NCI-H1092 (cell line): ENCODE data around the gene MEIS3.
A peak's percentile ranks its signal among the peaks of the same experiment; 100 is the strongest.
"Not testable (repeated sequence)": the region's sequence is repeated elsewhere in the genome, so short reads cannot be mapped to it uniquely, and the experiment has no call there.

Experiments
- DNase-seq: peaks from one replicate; lab custom pipeline; 2025; lab: John Stamatoyannopoulos, UW

Gene MEIS3

DNA sequence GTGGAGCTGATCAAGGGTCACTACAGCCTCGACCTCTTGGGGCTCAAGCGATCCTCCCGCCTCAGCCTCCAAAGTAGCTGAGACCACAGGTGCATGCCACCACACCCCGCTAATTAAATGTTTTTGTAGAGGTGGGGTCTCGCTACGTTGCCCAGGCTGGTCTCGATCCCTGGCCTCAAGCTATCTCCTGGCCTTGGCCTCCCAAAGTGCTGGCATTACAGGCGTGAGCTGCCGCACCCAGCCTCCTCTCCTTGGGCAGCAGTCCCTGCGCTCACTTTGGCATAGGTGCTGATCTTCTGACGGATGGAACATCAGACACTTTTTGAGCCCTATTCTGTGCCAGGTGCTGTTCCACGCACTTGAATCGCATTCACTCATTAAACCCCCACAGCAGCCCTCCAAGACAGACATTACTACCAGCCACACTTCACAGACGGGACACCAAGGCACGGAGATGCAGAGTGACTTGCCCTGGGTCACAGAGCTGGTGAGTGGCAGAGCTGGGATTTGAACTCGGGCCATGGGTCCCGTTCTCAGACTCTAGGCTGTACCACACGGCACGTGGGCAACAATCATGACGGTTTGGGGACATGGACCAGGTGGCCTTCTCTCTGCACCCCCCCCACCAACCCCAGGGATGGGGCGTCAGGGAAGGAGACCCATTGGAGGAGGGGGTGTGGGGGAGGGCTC is 3.2 kb downstream of the MEIS3 start:
- DNase-seq = no peak

GRCh38 chr19:47414469-47414868 is 4.9 kb downstream of the MEIS3 start:
- no peak for DNase-seq

- DNase-seq = no peak
Measured at GRCh38 chr19:47413941-47414340, 5.4 kb downstream of the MEIS3 start.

GRCh38 chr19:47411696-47412095 is 7.6 kb downstream of the MEIS3 start:
- DNase-seq = not testable (repeated sequence)

GRCh38 chr19:47411101-47411500 is 8.2 kb downstream of the MEIS3 start:
- no peak for DNase-seq

GRCh38 chr19:47408156-47408938 is 11.0 kb downstream of the MEIS3 start:
- no peak for DNase-seq

- no peak for DNase-seq
Measured at GRCh38 chr19:47407417-47407774, 11.9 kb downstream of the MEIS3 start.

DNA sequence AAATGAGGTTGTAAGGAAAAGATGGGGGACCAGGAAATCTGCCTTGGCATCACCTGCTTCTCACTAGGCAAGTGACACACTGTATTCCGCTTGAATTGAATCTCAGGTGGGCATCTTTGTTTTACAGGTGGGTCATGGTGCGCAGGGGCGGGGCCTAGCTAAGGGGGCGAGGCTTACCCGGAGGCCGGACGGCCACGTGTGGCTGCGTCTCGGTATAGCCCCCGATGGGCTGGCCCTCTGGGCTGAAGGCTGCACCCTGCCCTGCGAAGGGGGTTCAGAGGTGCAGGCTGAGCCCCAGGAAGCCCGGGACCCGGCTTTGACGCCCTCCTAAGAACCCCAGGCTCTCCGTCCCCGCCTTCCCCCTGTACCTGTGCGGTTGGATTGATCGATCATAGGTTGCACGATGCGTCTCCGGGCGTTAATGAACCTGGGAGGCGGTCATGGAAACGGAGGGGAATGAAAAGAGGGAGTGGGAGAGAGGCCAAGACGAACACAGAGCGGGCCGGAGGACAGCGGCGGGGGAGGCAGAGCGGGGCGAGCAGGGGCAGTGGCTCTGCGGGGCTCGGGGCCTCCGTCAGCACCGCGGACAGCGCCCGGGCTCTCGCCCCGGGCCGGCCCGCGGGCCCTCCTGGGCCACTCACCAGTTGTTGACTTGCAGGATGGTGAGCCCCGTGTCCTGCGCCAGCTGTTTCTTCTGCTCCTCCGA is 12.5 kb downstream of the MEIS3 start:
- no peak for DNase-seq

DNA sequence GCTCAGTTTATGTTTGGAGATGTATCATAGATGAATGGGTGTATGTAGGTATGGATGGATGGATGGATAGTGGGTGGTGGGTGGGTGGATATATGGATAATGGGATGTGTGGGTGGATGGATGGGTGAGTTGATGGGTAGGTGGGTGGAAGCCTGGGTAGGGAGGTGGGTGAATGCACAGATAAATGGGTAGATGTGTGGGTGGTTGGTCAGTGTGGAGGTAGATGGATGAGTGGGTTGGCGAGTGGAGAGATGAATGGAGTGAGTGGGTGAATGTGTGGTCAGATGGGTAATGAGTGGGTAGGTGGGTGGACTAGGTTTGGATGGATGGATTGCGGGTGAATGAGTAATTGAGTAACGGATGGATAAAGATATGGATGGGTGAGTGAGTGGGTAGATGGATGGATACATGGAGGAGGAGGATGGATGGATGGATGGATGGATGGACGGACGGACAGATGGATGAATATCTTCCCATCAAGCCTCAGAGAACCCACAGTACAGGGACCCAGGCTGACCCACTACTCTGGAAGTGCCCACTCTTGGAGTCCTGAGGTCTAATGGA is 13.4 kb downstream of the MEIS3 start:
- no peak for DNase-seq

DNA sequence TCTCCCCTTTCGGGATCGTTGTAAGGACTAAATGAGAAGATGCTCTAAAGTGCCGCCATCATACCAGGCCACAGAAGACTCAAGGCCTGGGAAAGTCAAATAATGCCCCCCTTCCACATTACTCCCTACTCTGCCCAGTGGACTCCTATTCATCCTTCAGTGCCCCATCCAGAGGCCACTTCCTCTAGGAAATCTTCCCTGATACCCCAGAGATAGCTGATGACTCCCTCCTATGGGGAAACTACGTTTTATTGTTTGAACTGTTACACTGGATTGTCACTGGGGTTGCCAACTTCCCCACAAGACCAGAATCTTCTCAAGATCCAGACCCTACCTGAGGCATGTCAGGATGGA is 14.2 kb downstream of the MEIS3 start:
- DNase-seq = no peak

DNA sequence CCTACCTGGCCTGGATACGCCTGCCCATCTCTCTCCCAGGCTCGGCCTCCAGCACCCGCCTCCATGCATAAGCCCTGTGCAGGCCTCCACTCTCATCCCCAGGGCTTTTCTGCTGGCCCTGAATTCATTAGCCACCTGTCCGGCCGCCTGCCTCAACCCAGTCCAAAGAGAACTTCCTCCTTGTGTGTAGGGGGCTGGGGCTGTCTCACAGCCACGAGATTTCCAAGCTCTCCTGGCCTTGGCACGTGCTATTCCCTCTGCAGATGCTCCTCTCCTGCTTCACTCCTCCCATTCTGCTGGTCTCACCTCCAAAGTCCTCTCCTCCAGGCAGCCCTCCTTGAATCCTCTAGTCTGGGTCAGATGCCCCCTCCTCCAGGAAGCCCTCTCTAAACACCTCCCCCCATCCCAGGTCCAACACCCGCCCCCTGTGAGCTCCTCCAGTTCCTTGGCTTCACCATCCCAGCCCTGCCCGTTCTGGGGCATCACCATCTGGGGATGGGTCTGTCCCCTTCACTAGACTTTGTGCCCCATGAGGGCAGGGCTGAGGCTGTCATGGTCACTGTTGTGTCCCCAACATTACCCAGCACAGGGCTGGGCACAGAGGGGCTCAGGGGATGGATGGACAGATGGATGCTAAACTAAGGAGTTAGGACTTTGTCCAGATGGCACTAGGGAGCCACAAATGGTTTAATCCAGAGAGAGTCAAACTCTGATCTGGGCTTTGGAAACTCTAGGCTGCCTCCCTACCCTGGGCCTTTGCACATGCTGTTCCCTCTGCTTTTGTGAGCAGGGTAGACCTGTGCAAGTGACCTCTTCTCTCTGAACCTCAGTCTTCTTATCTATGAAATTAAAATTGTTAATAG is 14.8 kb downstream of the MEIS3 start:
- DNase-seq = no peak

DNA sequence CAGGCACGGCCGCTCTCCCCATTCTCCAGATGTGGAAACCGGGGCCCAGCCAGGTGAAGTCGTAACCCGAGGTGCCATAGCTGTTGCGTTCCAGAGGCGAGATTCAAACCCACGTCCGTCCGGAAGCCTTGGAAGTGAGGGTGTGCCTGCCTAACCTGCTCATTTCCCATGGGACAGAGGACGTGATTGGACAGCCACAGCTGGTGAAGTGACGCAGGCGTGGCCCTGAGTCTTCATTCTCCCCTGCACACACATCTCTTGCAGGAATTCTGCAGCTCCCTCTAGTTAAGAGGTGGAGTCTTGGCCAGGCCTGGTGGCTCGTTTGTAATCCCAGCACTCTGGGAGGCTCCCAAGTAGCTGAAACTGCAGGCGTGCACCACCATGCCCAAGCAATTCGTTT is 16.8 kb downstream of the MEIS3 start:
- no peak for DNase-seq

DNA sequence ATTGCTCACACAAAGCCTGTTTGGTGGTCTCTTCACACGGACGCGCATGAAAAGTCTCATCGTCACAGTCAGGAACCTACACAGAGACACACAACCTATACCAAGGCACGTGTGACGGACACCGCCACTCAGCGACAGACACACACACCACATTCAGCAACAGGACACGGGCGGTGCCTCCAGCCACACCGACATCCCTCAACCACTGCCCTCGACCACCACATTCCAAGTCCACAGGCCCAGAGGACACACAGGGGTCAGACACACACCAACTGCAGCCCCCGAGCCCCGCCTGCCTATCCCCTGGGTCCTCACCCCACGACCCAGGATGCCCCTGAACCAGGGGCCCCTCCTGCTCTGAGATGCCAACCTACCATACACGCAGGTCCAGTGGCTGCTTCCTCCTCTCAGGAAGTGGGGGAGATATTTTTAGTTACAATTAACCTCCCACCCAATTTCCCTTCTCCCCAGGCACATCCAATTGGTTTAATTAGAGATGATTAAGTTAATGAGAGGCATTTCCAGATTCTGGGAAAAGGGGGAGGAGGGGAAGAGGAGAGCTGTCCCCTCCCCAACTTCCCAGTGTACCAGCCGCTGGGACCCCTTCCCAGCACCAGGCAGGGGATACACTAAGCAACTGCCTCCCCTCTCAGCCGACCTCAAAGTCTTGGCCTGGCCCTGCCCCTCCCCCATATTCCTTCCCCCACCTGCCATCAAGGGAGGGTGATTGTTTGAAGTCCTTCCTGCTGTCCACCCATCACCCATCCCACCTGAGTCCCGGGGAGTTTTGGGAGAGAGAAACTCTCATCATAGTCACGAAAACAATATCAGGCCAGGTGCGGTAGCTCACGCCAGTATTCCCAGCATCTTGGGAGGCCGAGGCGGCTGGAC is 20.4 kb downstream of the MEIS3 start:
- DNase-seq = no peak

- peak; percentile 23 for DNase-seq
Measured at GRCh38 chr19:47391510-47392223, 27.7 kb downstream of the MEIS3 start.

GRCh38 chr19:47390533-47391488 is 28.5 kb downstream of the MEIS3 start:
- no peak for DNase-seq

GRCh38 chr19:47389150-47389556 is 30.2 kb downstream of the MEIS3 start:
- DNase-seq = no peak

DNA sequence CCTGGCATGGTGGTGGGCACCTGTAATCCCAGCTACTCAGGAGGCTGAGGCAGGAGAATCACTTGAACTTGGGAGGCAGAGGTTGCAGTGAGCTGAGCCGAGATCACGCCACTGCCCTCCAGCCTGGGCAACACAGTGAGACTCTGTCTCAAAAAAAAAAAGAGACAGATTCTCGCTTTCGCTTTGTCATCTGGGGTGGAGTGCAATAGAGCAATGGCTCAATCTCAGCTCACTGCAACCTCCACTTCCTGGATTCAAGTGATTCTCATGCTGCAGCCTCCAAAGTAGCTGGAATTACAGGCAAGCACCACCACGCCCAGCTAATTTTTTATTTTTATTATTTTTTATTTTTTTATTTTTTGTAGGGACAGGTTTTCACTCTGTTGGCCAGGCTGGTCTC is 30.6 kb downstream of the MEIS3 start:
- not testable (repeated sequence) for DNase-seq

- DNase-seq = not testable (repeated sequence)
Measured at GRCh38 chr19:47387623-47388022, 31.7 kb downstream of the MEIS3 start.

- not testable (repeated sequence) for DNase-seq
Measured at GRCh38 chr19:47386582-47386981, 32.7 kb downstream of the MEIS3 start.
